NT2/D1 (cell line): ENCODE measurements around the gene KLHL18.

Experiments
- SUZ12 ChIP-seq: IDR thresholded peaks from 2 replicates; pipeline ENCODE4 v1.6.1; 2011; ENCODE audit not compliant: insufficient read length, insufficient read depth; ENCODE audit errors: extremely low read depth
- YY1 ChIP-seq: IDR thresholded peaks from 2 replicates; pipeline ENCODE4 v1.6.1; 2011; ENCODE audit not compliant: insufficient read length, insufficient read depth
- ZNF274 ChIP-seq: IDR thresholded peaks from 2 replicates; pipeline ENCODE4 v1.6.1; 2011; ENCODE audit warnings: mild to moderate bottlenecking, low read depth, low read length

GRCh38 chr3:47318916-47319315, 36.2 kb downstream of the KLHL18 start:
- TF ChIP-seq YY1 (no peak), ZNF274 (no peak), SUZ12 (no peak)
